ENCODE data around the gene KRT85. TPM values are rescaled to one million over a fixed set of nuclear protein-coding genes. Genes with fewer than 3 reads are reported as not detected.

KRT85 gene
- total RNA-seq, 2 experiments from 2014 or later: not detected

GRCh38 chr12:52400906-52401305 is 33.6 kb upstream of the KRT85 start:
- Mint-ChIP-seq H3K4me3 (no peak overlapping the region), H3K4me1 (ENCODE audit: low read depth) (no peaks in the 10 kb centered on the region), H3K27me3 (peaks cover 8% of the 10 kb centered on the region), H3K9me3 (no peaks in the 10 kb centered on the region), H3K36me3 (ENCODE audit: low read depth) (no peaks in the 10 kb centered on the region), H3K27ac (no peak overlapping the region)
- ATAC-seq (ENCODE audit: poor library complexity) (no peak), DNase-seq (no peak)
- Histone ChIP-seq H3K9me3 (ENCODE audit: control insufficient read depth in 1 of 2, insufficient read depth in 1 of 2, low read length in 2 of 2) (no peaks in the 10 kb centered on the region), H3K4me1 (ENCODE audit: insufficient read depth, low read length) (no peaks in the 10 kb centered on the region), H3K4me3 (ENCODE audit: low read length) (no peak overlapping the region), H3K36me3 (ENCODE audit: insufficient read depth, low read length) (no peaks in the 10 kb centered on the region), H3K27me3 (ENCODE audit: control insufficient read depth in 1 of 2, insufficient read depth in 2 of 2, low read length in 2 of 2) (peaks cover 0 to 5% of the 10 kb centered on the region in 2 experiments), H3K27ac (ENCODE audit: low read depth in 1 of 2, low read length in 2 of 2) (no peak overlapping the region)
- intact Hi-C loops (cut with DNase I, micrococcal nuclease): no loop called here
- no peak for TF ChIP-seq CTCF (IDR thresholded peaks at IDR 0.05)
- POLR2A ChIA-PET: no interaction called here
- CTCF ChIA-PET: no interaction called here

DNA sequence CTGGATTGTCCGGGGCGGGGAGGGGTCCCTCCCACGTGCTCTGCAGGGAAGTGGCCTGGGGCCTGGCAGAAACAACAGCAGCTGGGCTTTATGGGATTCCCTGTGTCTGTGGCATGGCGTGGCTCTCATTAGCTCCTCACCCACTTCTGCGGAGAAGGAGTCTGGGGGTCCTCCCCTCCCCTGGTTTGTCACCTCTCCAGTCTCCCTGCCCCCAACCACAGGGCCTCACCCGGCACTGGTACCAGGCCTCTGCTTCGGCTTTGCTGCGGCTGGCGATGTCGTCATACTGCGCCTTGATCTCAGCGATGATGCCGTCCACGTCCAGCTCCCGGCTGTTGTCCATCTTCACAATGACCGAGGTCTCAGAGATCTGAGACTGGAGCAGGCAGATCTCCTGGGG is 32.5 kb upstream of the KRT85 start:
- Mint-ChIP-seq H3K27ac (no peak overlapping the region), H3K4me1 (ENCODE audit: low read depth) (no peaks in the 10 kb centered on the region), H3K4me3 (no peak overlapping the region), H3K9me3 (no peaks in the 10 kb centered on the region), H3K36me3 (ENCODE audit: low read depth) (no peaks in the 10 kb centered on the region), H3K27me3 (peaks cover 8% of the 10 kb centered on the region)
- TF ChIP-seq CTCF (IDR thresholded peaks at IDR 0.05): no peak
- intact Hi-C loops (cut with DNase I, micrococcal nuclease): no loop called here
- H3K27ac ChIP-seq (ENCODE audit: low read depth in 1 of 2, low read length in 2 of 2): no peak overlapping the region
- no peaks in the 10 kb centered on the region for H3K36me3 ChIP-seq (ENCODE audit: insufficient read depth, low read length)
- no peaks in the 10 kb centered on the region for H3K4me1 ChIP-seq (ENCODE audit: insufficient read depth, low read length)
- no peak overlapping the region for H3K4me3 ChIP-seq (ENCODE audit: low read length)
- DNase-seq (no peak), ATAC-seq (ENCODE audit: poor library complexity) (no peak)
- ChIA-PET CTCF (no interaction called here), POLR2A (no interaction called here)
- H3K27me3 ChIP-seq (ENCODE audit: control insufficient read depth in 1 of 2, insufficient read depth in 2 of 2, low read length in 2 of 2): peaks cover 0 to 2% of the 10 kb centered on the region in 2 experiments
- no peaks in the 10 kb centered on the region for H3K9me3 ChIP-seq (ENCODE audit: control insufficient read depth in 1 of 2, insufficient read depth in 1 of 2, low read length in 2 of 2)

DNA sequence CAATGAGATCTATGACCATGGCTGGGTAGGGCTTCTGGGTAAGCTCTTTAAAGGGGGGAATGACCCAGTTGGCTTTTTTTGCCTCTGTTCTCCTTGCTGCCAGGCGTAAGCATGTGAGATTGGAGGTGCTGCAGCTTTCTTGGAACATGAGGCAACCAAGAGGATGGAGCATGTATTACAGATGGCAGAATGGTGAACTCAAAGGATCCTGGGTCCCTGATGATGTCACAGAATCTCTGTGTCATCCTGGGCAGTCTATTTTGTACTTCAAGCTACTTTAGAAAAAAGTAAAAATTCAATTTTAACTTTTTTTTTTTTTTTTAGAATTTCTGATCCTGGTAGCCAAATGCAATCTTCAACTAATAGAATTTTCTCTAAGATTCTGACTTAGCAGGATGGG is 30.9 kb upstream of the KRT85 start:
- Histone ChIP-seq H3K27me3 (ENCODE audit: control insufficient read depth in 1 of 2, insufficient read depth in 2 of 2, low read length in 2 of 2) (peaks cover 0 to 5% of the 10 kb centered on the region in 2 experiments), H3K9me3 (ENCODE audit: control insufficient read depth in 1 of 2, insufficient read depth in 1 of 2, low read length in 2 of 2) (no peaks in the 10 kb centered on the region), H3K36me3 (ENCODE audit: insufficient read depth, low read length) (no peaks in the 10 kb centered on the region), H3K4me1 (ENCODE audit: insufficient read depth, low read length) (no peaks in the 10 kb centered on the region), H3K27ac (ENCODE audit: low read depth in 1 of 2, low read length in 2 of 2) (no peak overlapping the region), H3K4me3 (ENCODE audit: low read length) (no peak overlapping the region)
- intact Hi-C loops (cut with DNase I, micrococcal nuclease): no loop called here
- H3K9me3 Mint-ChIP-seq: no peaks in the 10 kb centered on the region
- ATAC-seq (ENCODE audit: poor library complexity): no peak
- no peaks in the 10 kb centered on the region for H3K4me1 Mint-ChIP-seq (ENCODE audit: low read depth)
- DNase-seq: no peak
- POLR2A ChIA-PET: no interaction called here
- H3K4me3 Mint-ChIP-seq: no peak overlapping the region
- TF ChIP-seq CTCF (IDR thresholded peaks at IDR 0.05): no peak
- peaks cover 11% of the 10 kb centered on the region for H3K27me3 Mint-ChIP-seq
- no peak overlapping the region for H3K27ac Mint-ChIP-seq
- no peaks in the 10 kb centered on the region for H3K36me3 Mint-ChIP-seq (ENCODE audit: low read depth)
- CTCF ChIA-PET: no interaction called here
